Urothelium cell line (cell line): ENCODE results near the gene NOC3L.
"Not testable (repeated sequence)": the region's sequence is repeated elsewhere in the genome, so short reads cannot be mapped to it uniquely, and the experiment has no call there.

Experiments used
- DNase-seq: peaks from one replicate; pipeline ENCODE4 v3.0.0; 2011; ENCODE audit warnings: low spot score, mixed read lengths
- FAIRE-seq: peaks from 2 replicates; lab custom pipeline; 2011; peaks lifted over from hg19 to GRCh38; lab: Jason Lieb, UNC

NOC3L gene

DNA sequence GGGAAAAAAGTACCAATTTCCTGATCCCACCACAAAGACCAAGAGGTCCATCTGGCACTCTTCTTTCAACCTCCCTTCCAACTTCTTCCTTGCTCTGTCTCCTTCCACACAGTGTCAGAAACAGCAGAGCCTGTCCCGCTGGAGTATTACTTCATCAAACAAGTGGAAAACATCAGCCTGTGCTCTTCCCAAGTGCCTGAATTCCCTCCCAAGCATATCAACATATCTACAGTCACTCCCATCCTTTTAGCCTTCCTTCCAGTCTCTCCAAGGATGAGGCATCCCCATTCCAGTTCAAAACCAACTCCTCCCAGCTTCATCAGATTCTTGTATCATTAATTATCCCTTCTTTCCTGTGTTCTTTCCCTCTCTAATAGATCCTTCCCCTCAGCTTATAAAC is 1.7 kb upstream of the NOC3L start:
- no peak for FAIRE-seq

GRCh38 chr10:94363251-94363565 is 469 bp upstream of the NOC3L start:
- FAIRE-seq: no peak
- no peak for DNase-seq

More for the DNA sequence above, 1.7 kb upstream of the NOC3L start:
- DNase-seq: no peak

GRCh38 chr10:94361171-94361794 is 1.5 kb downstream of the NOC3L start:
- DNase-seq: no peak
- no peak for FAIRE-seq

GRCh38 chr10:94358480-94358879 is 4.3 kb downstream of the NOC3L start:
- FAIRE-seq (peak; percentile 56), DNase-seq (peak; percentile 70)

- FAIRE-seq: no peak
- no peak for DNase-seq
These were observed 5.5 kb downstream of the NOC3L start for GRCh38 chr10:94357193-94357592.

DNA sequence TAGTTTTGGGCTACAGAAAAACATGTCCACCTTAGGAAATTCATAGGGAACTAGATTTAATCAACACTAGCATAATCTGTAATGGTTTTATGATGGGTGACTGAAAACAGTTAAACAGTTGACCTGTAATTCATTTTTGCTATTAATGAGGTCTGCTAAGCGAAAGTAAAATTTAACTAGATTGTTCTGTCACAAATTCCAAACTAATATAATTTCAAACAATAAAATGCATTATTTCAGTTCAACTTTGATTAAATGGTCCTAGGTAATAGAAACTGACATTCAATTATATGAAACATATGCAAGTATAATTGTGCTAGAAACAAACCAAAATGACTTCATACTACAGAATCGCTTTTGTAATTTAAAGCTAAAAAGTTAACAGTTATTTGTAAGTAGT is 6.9 kb downstream of the NOC3L start:
- FAIRE-seq: no peak
- DNase-seq: no peak

DNA sequence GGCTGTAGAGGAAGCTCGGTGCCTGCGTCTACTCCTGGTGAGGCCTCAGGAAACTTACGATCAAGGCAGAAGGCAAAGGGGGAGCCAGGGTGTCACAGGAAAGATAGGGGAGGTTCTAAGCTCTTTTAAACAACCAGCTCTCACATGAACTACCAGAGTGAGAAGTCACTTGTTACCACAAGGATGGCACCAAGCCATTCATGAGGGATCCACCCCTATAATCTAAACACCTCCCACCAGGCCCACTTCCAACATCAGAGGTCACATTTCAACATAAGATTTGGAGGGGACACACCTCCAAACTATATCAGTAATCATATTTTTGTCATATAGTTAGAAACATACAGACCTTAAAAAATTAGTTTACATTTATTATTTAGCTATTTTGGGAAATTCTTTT is 9.4 kb downstream of the NOC3L start:
- FAIRE-seq: no peak
- DNase-seq: no peak

GRCh38 chr10:94351089-94351488 is 11.7 kb downstream of the NOC3L start:
- DNase-seq (no peak), FAIRE-seq (no peak)

- DNase-seq, FAIRE-seq: not testable (repeated sequence)
These were observed 12.2 kb downstream of the NOC3L start for GRCh38 chr10:94350500-94350899.

- DNase-seq: no peak
- no peak for FAIRE-seq
These were observed 13.4 kb downstream of the NOC3L start for GRCh38 chr10:94349327-94349726.

DNA sequence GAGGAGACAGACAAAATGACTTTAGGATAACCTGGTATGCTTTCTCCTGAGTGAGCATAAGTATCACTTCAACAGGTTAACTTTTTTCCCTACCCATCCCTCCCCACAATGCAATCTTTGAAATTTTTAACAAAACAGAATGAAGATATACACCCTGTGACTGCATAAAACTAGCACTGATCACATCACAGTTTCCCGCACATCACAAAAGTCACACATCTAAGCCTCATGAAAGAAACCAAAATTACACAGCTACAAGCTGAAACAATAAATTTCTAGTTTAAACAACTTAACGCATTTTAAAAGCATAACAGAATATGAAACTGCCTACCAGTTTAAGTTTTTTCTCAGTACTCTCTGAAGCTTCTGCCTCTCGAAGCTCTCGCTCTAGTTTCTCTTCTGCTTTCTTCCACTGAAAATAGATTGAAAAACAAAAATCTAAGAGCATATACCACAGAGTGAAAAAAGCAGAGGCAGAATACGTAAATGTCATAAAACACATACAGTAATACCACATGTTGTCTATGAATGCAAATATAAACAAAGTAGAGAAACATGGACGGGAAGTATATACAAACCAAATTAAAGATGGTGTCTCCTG is 18.1 kb downstream of the NOC3L start:
- DNase-seq (no peak), FAIRE-seq (no peak)

- FAIRE-seq: no peak
- DNase-seq: no peak
These were observed 19.6 kb downstream of the NOC3L start for GRCh38 chr10:94343151-94343550.

DNA sequence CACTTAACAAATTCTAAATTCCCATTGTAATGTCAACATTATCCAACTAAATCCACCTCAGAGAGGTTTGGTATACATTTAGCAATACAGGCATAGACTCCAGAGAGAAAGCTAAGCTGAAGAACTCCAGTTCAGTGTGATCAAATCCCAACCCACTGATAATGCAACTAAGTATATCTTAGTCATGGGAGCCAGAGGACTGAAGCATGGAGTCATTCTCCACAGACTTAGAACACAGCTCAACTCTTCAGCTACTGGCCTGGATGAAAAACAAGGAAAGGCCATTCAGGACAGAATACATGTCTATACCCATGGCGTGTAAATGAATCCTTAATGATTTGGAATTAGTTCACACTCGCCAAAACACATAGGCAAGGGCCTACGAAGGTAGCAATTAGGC is 27.9 kb downstream of the NOC3L start:
- DNase-seq (no peak), FAIRE-seq (no peak)

DNA sequence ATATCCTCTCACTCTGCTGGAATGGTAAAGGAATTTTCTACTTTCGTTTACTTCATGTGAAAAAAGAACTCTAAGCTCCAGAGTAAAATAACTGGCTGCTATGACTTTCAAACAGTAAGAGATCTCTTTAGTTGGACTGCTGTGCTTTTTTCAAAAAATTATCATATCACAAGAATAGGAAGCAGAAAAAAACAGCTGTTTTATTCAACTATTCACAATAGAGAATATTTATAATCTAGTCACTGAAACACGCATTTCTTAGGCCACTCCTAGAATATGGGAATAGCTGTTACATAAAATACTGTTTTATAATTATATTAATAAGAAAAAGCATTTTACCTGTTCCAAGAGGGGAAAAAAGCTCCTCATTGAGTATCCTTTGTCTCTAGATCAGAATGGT is 29.7 kb downstream of the NOC3L start:
- FAIRE-seq (no peak), DNase-seq (no peak)

- FAIRE-seq (no peak), DNase-seq (no peak)
These were observed 34.1 kb downstream of the NOC3L start for GRCh38 chr10:94328613-94329012.

DNA sequence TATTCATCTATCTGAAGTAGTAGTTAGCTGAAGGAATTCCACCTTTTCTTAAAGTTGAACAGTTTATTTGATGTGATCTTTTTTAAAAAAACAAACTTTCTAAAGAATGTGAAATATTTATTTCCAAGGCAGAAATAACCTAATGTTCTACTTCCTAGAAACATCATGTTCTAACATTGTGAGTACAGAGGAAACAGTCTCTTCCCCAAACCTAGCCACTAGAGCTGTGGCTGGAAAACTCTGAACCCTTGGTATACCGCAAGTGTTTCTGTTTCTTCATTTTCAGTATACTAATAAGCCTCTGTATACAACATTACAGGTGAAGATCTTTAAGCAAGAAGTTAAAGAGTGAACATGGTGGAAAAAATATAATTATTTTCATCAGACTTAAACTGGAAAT is 35.1 kb downstream of the NOC3L start:
- FAIRE-seq (no peak), DNase-seq (no peak)

- FAIRE-seq (no peak), DNase-seq (no peak)
These were observed 38.0 kb downstream of the NOC3L start for GRCh38 chr10:94324609-94325233.

GRCh38 chr10:94320285-94320914 is 42.3 kb downstream of the NOC3L start:
- no peak for FAIRE-seq

GRCh38 chr10:94316560-94316959 is 46.2 kb downstream of the NOC3L start:
- FAIRE-seq: no peak
- no peak for DNase-seq

More at GRCh38 chr10:94320285-94320914, 42.3 kb downstream of the NOC3L start:
- peak; percentile 50 for DNase-seq

GRCh38 chr10:94315975-94316464 is 46.7 kb downstream of the NOC3L start:
- DNase-seq: no peak
- FAIRE-seq: no peak

DNA sequence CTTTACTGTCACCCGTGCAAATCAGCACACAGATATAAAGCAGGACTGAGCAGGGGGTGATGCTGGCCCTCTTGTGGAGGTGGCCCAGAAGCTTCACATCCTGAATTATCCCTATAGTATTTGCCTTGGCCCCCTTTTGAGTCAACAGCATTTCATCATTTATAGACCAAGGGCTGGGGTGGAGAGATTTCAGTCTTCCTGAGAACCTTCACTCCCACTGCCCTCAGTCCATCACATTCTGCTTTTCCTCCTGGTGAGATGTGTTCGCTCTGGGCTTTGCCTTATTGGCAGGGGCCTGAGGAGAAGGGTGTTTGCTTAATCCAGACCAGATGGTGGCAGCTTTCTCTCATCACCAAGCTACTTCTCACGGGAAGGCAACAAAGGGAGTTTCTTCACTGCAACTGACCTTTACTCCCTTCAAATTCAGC is 47.7 kb downstream of the NOC3L start:
- no peak for FAIRE-seq
- DNase-seq: no peak

- DNase-seq (no peak), FAIRE-seq (no peak)
These were observed 52.4 kb downstream of the NOC3L start for GRCh38 chr10:94310369-94310768.
